Naive B cell (primary cell): Measurements from ENCODE around the gene OR3A2. TPM values are rescaled to one million over a fixed set of nuclear protein-coding genes. Genes with fewer than 3 reads are reported as not detected.
A peak's percentile ranks its signal among the peaks of the same experiment; 100 is the strongest.
"Not testable (repeated sequence)": the region's sequence is repeated elsewhere in the genome, so short reads cannot be mapped to it uniquely, and the experiment has no call there.

ENCODE experiments used
- ATAC-seq, 2 donors: fragments of 150-1000 bp; cut with Tn5 transposase; 2 replicates each; pipeline ENCODE4 v1.10.0; 2021; ENCODE audit warnings: low read depth in 2 of 2, mild to moderate bottlenecking in 2 of 2, moderate library complexity in 2 of 2
- DNase-seq: peaks from one replicate; pipeline ENCODE4 v3.0.0; 2022
- H3K27ac Mint-ChIP-seq, 6 donors: one replicate each; pipeline ENCODE4 v1.8.0; 2020 to 2022; ENCODE audit warnings: mild to moderate bottlenecking in 6 of 6, mixed read lengths in 6 of 6, moderate library complexity in 5 of 6, inconsistent platforms in 2 of 6
- H3K27me3 Mint-ChIP-seq, 3 donors: one replicate each; pipeline ENCODE4 v1.8.0; 2021 to 2022; ENCODE audit warnings: mixed read lengths in 3 of 3, mild to moderate bottlenecking in 1 of 3
- H3K36me3 Mint-ChIP-seq, 2 donors: one replicate each; pipeline ENCODE4 v1.8.0; 2020 to 2022; ENCODE audit warnings: mixed read lengths in 2 of 2, inconsistent platforms in 1 of 2, mild to moderate bottlenecking in 1 of 2
- H3K4me1 Mint-ChIP-seq, 3 donors: one replicate each; pipeline ENCODE4 v1.8.0; 2020 to 2022; ENCODE audit warnings: mixed read lengths in 3 of 3, inconsistent platforms in 1 of 3, mild to moderate bottlenecking in 1 of 3, moderate library complexity in 1 of 3
- H3K4me3 Mint-ChIP-seq, 8 donors: one replicate each; pipeline ENCODE4 v1.8.0; 2020 to 2022; ENCODE audit warnings: mild to moderate bottlenecking in 8 of 8, mixed read lengths in 8 of 8, moderate library complexity in 8 of 8, inconsistent platforms in 2 of 8
- H3K9me3 Mint-ChIP-seq, 7 donors: one replicate each; pipeline ENCODE4 v1.8.0; 2020 to 2022; ENCODE audit warnings: mixed read lengths in 7 of 7, mild to moderate bottlenecking in 5 of 7, inconsistent platforms in 2 of 7, moderate library complexity in 1 of 7
- polyA plus RNA-seq, 6 donors: library from polyadenylated mRNA; unstranded; fragments of 300-500 nt; fragmentation: Illumina TruSeq; gene quantifications; one replicate each; pipeline ENCODE4 v1.2.3, GENCODE V29; 2021; ENCODE audit warnings: low read depth in 6 of 6

Gene OR3A2
- polyA plus RNA-seq, 6 donors from 2014 or later = 1.2 TPM; not detected in 4

DNA sequence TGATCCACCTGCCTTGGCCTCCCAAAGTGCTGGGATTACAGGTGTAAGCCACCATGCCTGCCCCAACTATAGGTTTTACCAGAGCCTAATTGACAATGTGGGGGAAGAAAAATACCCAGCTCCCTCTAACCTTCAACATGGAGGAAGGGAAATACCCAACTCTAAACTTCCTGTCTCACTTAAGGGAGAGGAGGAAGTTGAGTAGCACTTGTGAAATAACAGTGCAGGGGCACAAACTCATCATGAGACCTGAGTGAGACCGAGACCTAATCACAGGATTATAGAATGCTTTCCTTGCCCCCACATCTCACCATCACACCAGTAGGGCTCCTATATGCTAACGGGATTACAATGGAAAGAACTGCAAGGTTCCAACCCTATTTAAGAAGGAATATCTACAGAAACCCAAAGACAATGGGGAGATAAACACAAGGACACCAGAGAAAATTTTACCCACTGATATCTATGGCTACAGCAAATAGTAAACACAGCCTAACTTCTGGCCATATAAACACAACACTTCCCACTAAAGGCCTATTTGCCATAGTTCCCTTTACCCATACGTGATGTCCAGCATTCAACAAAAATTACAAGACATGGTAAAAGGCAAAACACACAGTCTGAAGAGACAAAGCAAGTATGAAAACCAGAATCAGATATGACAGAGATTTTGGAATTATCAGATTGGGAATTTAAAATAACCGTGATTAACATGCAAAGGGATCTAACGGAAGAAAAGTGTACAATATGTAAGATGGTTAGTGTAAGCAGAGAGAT, 114.8 kb downstream of the OR3A2 start:
- no peak for ATAC-seq
- Mint-ChIP-seq H3K4me1 (peaks cover 1 to 18% (median 3%) of the 10 kb centered on the region in 3 donors), H3K36me3 (peaks cover 4 to 18% of the 10 kb centered on the region in 2 donors), H3K27me3 (peaks cover 4 to 24% (median 20%) of the 10 kb centered on the region in 3 donors), H3K4me3 (peak overlapping the region in 1 of 8 donors; percentile 40), H3K9me3 (peaks cover 10 to 37% (median 22%) of the 10 kb centered on the region in 7 donors), H3K27ac (no peak overlapping the region)
- no peak for DNase-seq

DNA sequence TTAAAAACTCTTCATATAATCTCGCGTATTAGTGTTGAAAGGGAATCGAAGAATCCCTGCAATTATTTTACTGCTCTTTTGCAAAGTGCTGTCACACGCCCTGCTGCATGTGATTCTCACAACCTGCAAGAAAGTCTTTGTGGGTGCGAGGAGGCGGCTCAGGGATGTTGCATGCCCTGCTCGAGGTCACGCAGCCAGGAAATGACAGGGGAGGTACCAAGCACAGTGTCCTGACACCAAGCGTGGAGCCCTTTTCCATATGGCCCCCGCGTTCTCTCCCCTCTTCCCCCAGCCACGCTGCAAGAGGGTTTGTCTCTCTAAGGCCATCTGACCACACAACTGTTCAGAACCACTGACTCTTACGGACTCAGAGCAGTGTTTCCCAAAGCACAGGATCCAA, 125.5 kb downstream of the OR3A2 start:
- peaks cover 0 to 13% (median 0%) of the 10 kb centered on the region in 7 donors for H3K9me3 Mint-ChIP-seq
- DNase-seq = no peak
- no peak overlapping the region for H3K4me3 Mint-ChIP-seq
- no peaks in the 10 kb centered on the region for H3K36me3 Mint-ChIP-seq
- peaks cover 0 to 6% (median 5%) of the 10 kb centered on the region in 3 donors for H3K4me1 Mint-ChIP-seq
- H3K27ac Mint-ChIP-seq = no peak overlapping the region
- no peak for ATAC-seq
- H3K27me3 Mint-ChIP-seq = peaks cover 0 to 33% (median 33%) of the 10 kb centered on the region in 3 donors

DNA sequence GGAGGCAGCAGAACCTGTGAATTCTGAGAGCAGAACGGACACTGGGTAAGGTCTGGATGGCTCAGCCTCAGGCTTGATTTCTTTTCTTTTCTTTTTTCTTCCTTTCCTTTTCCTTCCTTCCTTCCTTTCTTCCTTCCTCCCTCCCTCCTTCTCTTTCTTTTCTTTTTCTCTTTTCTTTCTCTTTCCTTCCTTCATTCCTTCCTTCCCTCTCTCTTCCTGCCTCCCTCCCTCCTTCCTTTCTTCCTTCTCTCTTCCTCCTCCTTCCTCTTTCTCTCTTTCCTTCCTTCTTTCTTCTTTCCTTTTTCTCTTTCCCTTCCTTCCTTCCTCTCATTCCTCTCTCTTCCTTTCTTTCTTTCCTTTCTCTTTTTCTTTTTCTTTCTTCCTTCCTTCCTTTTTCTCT, 125.9 kb downstream of the OR3A2 start:
- Mint-ChIP-seq H3K4me1 (peaks cover 0 to 6% (median 5%) of the 10 kb centered on the region in 3 donors), H3K4me3 (no peak overlapping the region), H3K27me3 (peaks cover 0 to 33% (median 30%) of the 10 kb centered on the region in 3 donors), H3K9me3 (peaks cover 0 to 13% (median 0%) of the 10 kb centered on the region in 7 donors), H3K27ac (no peak overlapping the region), H3K36me3 (no peaks in the 10 kb centered on the region)
- no peak for DNase-seq
- ATAC-seq = no peak

DNA sequence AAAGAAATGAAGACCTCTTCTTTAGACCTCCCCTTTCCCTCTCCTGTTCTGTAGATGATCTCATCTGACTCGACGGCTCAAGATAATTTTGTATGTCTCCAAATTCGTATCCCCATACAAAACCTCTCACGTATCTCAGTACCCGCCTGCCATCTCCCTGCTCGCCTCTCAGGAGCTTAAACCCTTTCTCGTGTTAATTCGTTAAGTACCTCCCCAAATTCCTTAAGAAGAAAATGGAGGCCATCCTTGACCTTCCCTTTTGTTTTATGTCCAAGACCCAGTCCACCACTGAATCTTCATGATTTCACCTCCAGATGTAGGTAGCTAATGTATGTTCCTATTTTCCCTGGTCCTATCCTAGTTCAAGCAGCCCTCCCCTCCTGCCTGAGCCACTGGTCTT, 129.5 kb downstream of the OR3A2 start:
- H3K27me3 Mint-ChIP-seq = peaks cover 0 to 39% (median 22%) of the 10 kb centered on the region in 3 donors
- ATAC-seq (no peak), DNase-seq (no peak)
- peaks cover 0 to 23% (median 10%) of the 10 kb centered on the region in 7 donors for H3K9me3 Mint-ChIP-seq
- no peak overlapping the region for H3K4me3 Mint-ChIP-seq
- no peaks in the 10 kb centered on the region for H3K36me3 Mint-ChIP-seq
- peaks cover 0 to 6% (median 5%) of the 10 kb centered on the region in 3 donors for H3K4me1 Mint-ChIP-seq
- H3K27ac Mint-ChIP-seq = no peak overlapping the region

DNA sequence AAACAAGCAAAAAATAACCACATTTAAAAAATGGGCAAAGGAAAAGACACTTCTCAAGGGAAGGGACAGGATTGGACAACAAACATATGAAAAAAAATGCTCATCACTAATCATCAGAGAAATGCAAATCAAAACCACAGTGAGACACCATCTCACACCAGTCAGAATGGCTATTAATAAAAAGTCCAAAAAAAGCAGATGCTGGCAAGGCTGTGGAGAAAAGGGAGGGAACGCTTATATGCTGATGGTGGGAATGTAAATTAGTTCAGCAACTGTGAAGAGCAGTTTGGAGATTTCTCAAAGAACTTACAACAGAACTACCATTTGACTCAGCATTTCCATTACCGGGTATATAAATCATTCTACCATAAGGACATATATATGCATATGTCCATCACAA, 137.1 kb downstream of the OR3A2 start:
- not testable (repeated sequence) for H3K27me3 Mint-ChIP-seq, H3K36me3 Mint-ChIP-seq, H3K27ac Mint-ChIP-seq, H3K4me3 Mint-ChIP-seq, DNase-seq, ATAC-seq, H3K4me1 Mint-ChIP-seq, H3K9me3 Mint-ChIP-seq

DNA sequence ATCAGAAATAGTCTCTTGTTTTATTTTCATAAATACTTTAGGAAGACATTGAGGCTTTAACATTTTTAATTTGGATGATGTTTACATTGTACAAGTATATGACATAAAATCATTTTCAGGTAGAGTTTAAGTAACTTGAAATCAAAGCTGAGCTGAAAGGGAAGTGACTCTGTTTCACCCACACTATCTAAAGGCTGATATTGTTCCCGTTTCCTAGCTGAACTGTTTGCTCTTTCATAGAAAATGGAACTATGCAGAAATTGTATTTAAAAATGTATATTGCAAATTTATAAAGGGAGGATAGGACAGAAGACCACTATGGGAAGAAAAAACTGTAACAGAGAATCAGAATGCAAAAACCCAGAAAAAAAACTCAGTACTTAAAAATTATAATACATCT, 141.3 kb downstream of the OR3A2 start:
- not testable (repeated sequence) for H3K4me1 Mint-ChIP-seq, H3K4me3 Mint-ChIP-seq, H3K27ac Mint-ChIP-seq, DNase-seq, H3K9me3 Mint-ChIP-seq, H3K27me3 Mint-ChIP-seq, H3K36me3 Mint-ChIP-seq
- peak in 1 of 2 donors; percentile 47 for ATAC-seq

DNA sequence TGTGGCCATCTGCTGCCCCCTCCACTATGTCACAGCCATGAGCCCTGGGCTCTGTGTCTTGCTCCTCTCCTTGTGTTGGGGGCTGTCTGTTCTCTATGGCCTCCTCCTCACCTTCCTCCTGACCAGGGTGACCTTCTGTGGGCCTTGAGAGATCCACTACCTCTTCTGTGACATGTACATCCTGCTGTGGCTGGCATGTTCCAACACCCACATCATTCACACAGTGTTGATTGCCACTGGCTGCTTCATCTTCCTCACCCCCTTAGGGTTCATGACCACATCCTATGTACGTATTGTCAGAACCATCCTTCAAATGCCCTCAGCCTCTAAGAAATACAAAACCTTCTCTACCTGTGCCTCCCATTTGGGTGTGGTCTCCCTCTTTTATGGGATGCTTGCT, 145.1 kb downstream of the OR3A2 start:
- not testable (repeated sequence) for H3K4me1 Mint-ChIP-seq, DNase-seq, ATAC-seq, H3K27me3 Mint-ChIP-seq, H3K9me3 Mint-ChIP-seq, H3K36me3 Mint-ChIP-seq, H3K4me3 Mint-ChIP-seq
- peak overlapping the region in 1 of 6 donors; percentile 31 for H3K27ac Mint-ChIP-seq

DNA sequence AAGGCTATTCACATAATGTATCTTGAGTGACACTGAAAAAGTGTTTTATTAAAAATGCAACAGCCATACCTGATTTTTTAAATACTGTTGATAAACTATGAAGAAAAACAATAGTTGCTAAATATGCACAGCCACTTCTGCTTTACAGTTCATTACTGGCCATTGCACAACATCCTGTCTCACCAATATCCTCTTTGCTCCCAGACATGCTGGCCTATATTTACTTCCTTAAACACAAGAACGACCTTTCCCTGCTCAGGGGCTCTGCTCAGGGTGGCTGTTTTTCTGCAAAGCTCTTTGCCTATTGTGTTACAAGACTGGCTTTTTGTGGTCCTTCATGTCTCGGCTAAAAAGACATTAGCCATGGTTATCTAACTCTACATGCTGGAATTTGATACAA, 147.4 kb downstream of the OR3A2 start:
- not testable (repeated sequence) for H3K4me3 Mint-ChIP-seq, H3K27me3 Mint-ChIP-seq, H3K4me1 Mint-ChIP-seq, H3K9me3 Mint-ChIP-seq, H3K27ac Mint-ChIP-seq, H3K36me3 Mint-ChIP-seq
- peak; percentile 17 for DNase-seq
- ATAC-seq = peak; percentile 81 to 93

DNA sequence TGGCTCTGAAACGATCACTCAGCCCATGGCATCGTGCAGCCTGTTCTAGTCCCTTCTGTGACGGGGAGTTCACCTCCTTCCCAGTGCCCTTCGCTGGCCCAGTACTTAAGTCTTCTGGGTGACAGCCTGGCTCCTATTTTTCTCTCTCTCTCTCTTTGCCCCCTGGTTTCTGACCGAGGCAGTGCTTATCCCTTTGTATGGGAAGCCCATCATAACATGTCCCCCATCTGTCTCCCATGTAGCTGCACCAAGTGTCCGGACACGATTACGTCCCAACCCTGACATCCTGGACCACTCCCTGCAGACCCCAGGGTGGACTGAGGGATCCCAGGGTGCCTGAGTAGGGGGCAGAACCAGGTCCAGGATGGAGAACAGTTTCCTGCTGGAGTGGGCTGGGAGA, 153.8 kb downstream of the OR3A2 start:
- not testable (repeated sequence) for H3K4me1 Mint-ChIP-seq, H3K27me3 Mint-ChIP-seq, H3K4me3 Mint-ChIP-seq, H3K9me3 Mint-ChIP-seq, H3K36me3 Mint-ChIP-seq, ATAC-seq, DNase-seq
- H3K27ac Mint-ChIP-seq = peak overlapping the region in 1 of 6 donors; percentile 56

Other genes with a start within 250 kb of the OR3A2 start
- gene OR1A2, start 188.8 kb downstream of the OR3A2 start, polyA plus RNA-seq = not detected
- gene OR1A1, start 178.6 kb downstream of the OR3A2 start, polyA plus RNA-seq = not detected
- gene OR3A1, start 87.9 kb downstream of the OR3A2 start, polyA plus RNA-seq = under 1 TPM in 2 of 6 donors, not detected in 4; 0.30 to 0.77 TPM
- not detected for gene OR1E1, start 12.1 kb upstream of the OR3A2 start, polyA plus RNA-seq
- not detected for gene OR3A3, start 25.1 kb upstream of the OR3A2 start, polyA plus RNA-seq
- gene OR1E2, start 47.5 kb upstream of the OR3A2 start, polyA plus RNA-seq = not detected
- not detected for gene SPATA22, start 85.5 kb upstream of the OR3A2 start, polyA plus RNA-seq
- not detected for gene ASPA, start 89.7 kb upstream of the OR3A2 start, polyA plus RNA-seq
- gene TRPV3, start 171.5 kb upstream of the OR3A2 start, polyA plus RNA-seq = under 1 TPM in 2 of 6 donors, not detected in 4; 0.19 to 0.21 TPM
- gene TRPV1, start 223.1 kb upstream of the OR3A2 start, polyA plus RNA-seq = 1 to 10 TPM in 1 of 6 donors, under 1 TPM in 3, not detected in 2; 0.13 to 1.2 (median 0.52) TPM
- 1 to 10 TPM; 4.3 to 8.4 (median 6.6) TPM for gene SHPK, start 249.9 kb upstream of the OR3A2 start, polyA plus RNA-seq